Esophagus squamous epithelium (tissue), 4 donors: ENCODE results near the gene SMYD3.

ENCODE experiments used
- CTCF ChIP-seq, 6 experiments: fragments of 450-650 bp in 4 of 6; fragments of 200-600 bp in 2 of 6; sonication (generic) in 2 of 6; IDR thresholded peaks; one replicate each; pipeline ENCODE4 v1.5.1; 2016 to 2019; ENCODE audit warnings: antibody characterized with exemption in 6 of 6, mild to moderate bottlenecking in 4 of 6, moderate library complexity in 4 of 6
- POLR2A ChIP-seq, 4 donors: fragments of 450-650 bp; IDR thresholded peaks; one replicate each; pipeline ENCODE4 v1.6.1; 2017; ENCODE audit warnings: antibody characterized with exemption in 4 of 4, mild to moderate bottlenecking in 4 of 4, moderate library complexity in 3 of 4

DNA sequence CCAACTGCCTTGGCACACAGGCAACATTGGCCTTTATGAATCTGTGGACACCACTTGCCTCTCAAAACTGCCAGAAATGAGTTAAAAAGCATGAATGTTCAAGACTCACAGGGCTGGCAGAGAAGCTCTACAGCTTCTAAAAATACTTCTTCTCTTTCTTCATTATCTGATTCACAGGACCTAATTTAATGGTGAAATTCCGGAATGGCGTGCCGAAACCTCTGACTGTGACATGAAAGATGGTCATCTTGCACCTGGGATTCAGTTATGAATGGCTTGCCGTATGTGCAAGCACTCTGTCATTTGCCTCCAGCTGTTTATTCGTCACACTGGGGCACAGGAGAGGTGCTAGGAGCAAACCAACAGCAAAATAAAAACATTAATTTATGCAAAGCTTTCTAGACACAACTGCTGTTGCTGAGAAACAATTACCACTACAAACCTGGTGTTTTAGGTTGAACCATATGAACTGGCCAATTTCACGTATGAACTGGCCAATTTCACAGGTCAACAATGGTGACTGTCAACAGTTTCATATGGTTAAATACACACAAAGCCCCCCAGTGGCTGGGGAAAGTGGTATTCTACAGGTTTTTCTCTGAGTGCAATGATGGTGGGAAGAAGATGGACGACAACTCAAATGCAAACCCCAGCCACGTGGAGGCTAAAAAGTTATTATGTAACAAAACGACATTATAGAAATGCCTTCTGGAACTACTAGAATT is 704.0 kb downstream of the SMYD3 start:
- TF ChIP-seq CTCF (IDR thresholded peaks at IDR 0.05) (no peak), POLR2A (IDR thresholded peaks at IDR 0.05) (no peak)
